Neutrophil (primary cell): ENCODE measurements around the gene NNT.

Experiments used
- H3K27ac ChIP-seq: fragments of 200-600 bp; sonication (generic); 2 replicates; pipeline ENCODE4 v1.5.1; 2016; ENCODE audit warnings: mild to moderate bottlenecking, moderate library complexity
- H3K27me3 ChIP-seq: fragments of 200-600 bp; sonication (generic); 2 replicates; pipeline ENCODE4 v1.6.0; 2016; ENCODE audit warnings: mild to moderate bottlenecking
- H3K36me3 ChIP-seq: fragments of 200-600 bp; sonication (generic); 2 replicates; pipeline ENCODE4 v1.5.1; 2017
- H3K4me1 ChIP-seq, 2 experiments: fragments of 200-600 bp in 1 of 2; sonication (generic) in 1 of 2; 1 replicate in 1 of 2; 2 replicates in 1 of 2; pipeline versions ENCODE4 v1.5.1 to v1.6.1; 2013 to 2016; ENCODE audit warnings: low read depth in 1 of 2, low read length in 1 of 2, mild to moderate bottlenecking in 1 of 2, moderate library complexity in 1 of 2; ENCODE audit not compliant: control insufficient read depth in 1 of 2, insufficient read depth in 1 of 2
- H3K4me3 ChIP-seq, 2 experiments: fragments of 200-600 bp in 1 of 2; sonication (generic) in 1 of 2; 1 replicate in 1 of 2; 2 replicates in 1 of 2; pipeline ENCODE4 v1.5.1; 2013 to 2016; ENCODE audit warnings: low read depth in 1 of 2, low read length in 1 of 2, mild to moderate bottlenecking in 1 of 2, moderate library complexity in 1 of 2
- H3K9me3 ChIP-seq: fragments of 200-600 bp; sonication (generic); 2 replicates; pipeline ENCODE4 v1.5.1; 2016
- CTCF ChIP-seq: fragments of 200-600 bp; sonication (generic); IDR thresholded peaks from 2 replicates; pipeline ENCODE4 v1.5.1; 2016; ENCODE audit warnings: antibody characterized with exemption

Gene NNT

GRCh38 chr5:43609752-43610151, 6.8 kb downstream of the NNT start:
- no peak overlapping the region for H3K27ac ChIP-seq
- no peak for TF ChIP-seq CTCF
- H3K4me1 ChIP-seq, result peaks cover 0 to 2% of the 10 kb centered on the region in 2 experiments
- H3K4me3 ChIP-seq, result no peak overlapping the region
- no peaks in the 10 kb centered on the region for H3K27me3 ChIP-seq
- no peaks in the 10 kb centered on the region for H3K9me3 ChIP-seq
- H3K36me3 ChIP-seq, result peaks cover 40% of the 10 kb centered on the region

- TF ChIP-seq CTCF, result no peak
- Histone ChIP-seq H3K27ac (no peak overlapping the region), H3K4me3 (no peak overlapping the region), H3K9me3 (no peaks in the 10 kb centered on the region), H3K4me1 (no peaks in the 10 kb centered on the region), H3K27me3 (no peaks in the 10 kb centered on the region), H3K36me3 (peaks cover 62% of the 10 kb centered on the region)
These were observed 10.4 kb downstream of the NNT start for GRCh38 chr5:43613370-43613769.

- Histone ChIP-seq H3K9me3 (no peaks in the 10 kb centered on the region), H3K27ac (no peak overlapping the region), H3K4me1 (no peaks in the 10 kb centered on the region), H3K36me3 (peaks cover 58% of the 10 kb centered on the region), H3K27me3 (no peaks in the 10 kb centered on the region), H3K4me3 (no peak overlapping the region)
- TF ChIP-seq CTCF, result no peak
These were observed 12.6 kb downstream of the NNT start for GRCh38 chr5:43615445-43616184.

- H3K9me3 ChIP-seq, result no peaks in the 10 kb centered on the region
- TF ChIP-seq CTCF, result no peak
- H3K27ac ChIP-seq, result no peak overlapping the region
- H3K4me1 ChIP-seq, result no peaks in the 10 kb centered on the region
- no peaks in the 10 kb centered on the region for H3K27me3 ChIP-seq
- H3K4me3 ChIP-seq, result no peak overlapping the region
- peaks cover 58% of the 10 kb centered on the region for H3K36me3 ChIP-seq
These were observed 13.6 kb downstream of the NNT start for GRCh38 chr5:43616535-43616934.

- no peak overlapping the region for H3K4me3 ChIP-seq
- no peaks in the 10 kb centered on the region for H3K4me1 ChIP-seq
- H3K9me3 ChIP-seq, result no peaks in the 10 kb centered on the region
- no peaks in the 10 kb centered on the region for H3K27me3 ChIP-seq
- H3K36me3 ChIP-seq, result peaks cover 56% of the 10 kb centered on the region
- H3K27ac ChIP-seq, result no peak overlapping the region
- no peak for TF ChIP-seq CTCF
These were observed 16.4 kb downstream of the NNT start for GRCh38 chr5:43619380-43619779.
